GM12878 (cell line): ENCODE results near the gene DUSP22. TPM values are rescaled to one million over a fixed set of nuclear protein-coding genes. Genes with fewer than 3 reads are reported as not detected.

Source experiments
- ATAC-seq: fragments of 200-7000 bp; cut with Tn5 transposase; 3 replicates; pipeline ENCODE4 v1.9.1; 2020; ENCODE audit warnings: mild to moderate bottlenecking, moderate library complexity
- BruUV-seq: library from RNA; stranded (reverse); fragments of 400-500 nt; replicated peaks from 2 replicates; lab custom pipeline; 2021; lab: Mats Ljungman, UMichigan
- CTCF ChIA-PET: fragments of 300-600 bp; sonication (Branson Sonifier 250); formaldehyde crosslinking; extraction: SDS; loops from one replicate; lab custom pipeline; 2021; ENCODE audit warnings: inconsistent platforms; lab: Yijun Ruan, JAX
- POLR2A ChIA-PET: fragments of 350-600 bp; formaldehyde crosslinking; extraction: SDS; loops from one replicate; lab custom pipeline; 2021; ENCODE audit warnings: inconsistent platforms; lab: Charles Lee
- RAD21 ChIA-PET: fragments of 300-600 bp; sonication (Branson Sonifier 250); formaldehyde crosslinking; loops from one replicate; lab custom pipeline; 2023; ENCODE audit warnings: antibody characterized with exemption; ENCODE audit not compliant: unreplicated experiment; lab: Charles Lee
- SMC1A ChIA-PET: fragments of 300-600 bp; sonication (Branson Sonifier 250); formaldehyde crosslinking; loops from one replicate; lab custom pipeline; 2023; ENCODE audit not compliant: unreplicated experiment, uncharacterized antibody; lab: Charles Lee
- DNase-seq: peaks from one replicate; pipeline ENCODE4 v3.0.0-alpha.2; 2011; ENCODE audit warnings: low read depth, low spot score
- FAIRE-seq: peaks from 3 replicates; lab custom pipeline; 2011; peaks lifted over from hg19 to GRCh38; lab: Jason Lieb, UNC
- H2AFZ ChIP-seq: 2 replicates; pipeline ENCODE4 v1.6.0; 2011; ENCODE audit warnings: low read depth, low read length, control low read depth; ENCODE audit not compliant: control insufficient read depth
- H3K27ac ChIP-seq: 2 replicates; pipeline ENCODE4 v1.5.1; 2011; ENCODE audit warnings: control low read depth; ENCODE audit not compliant: control insufficient read depth, insufficient read depth
- H3K27me3 ChIP-seq, 2 experiments: replicated peaks in 1 of 2; 2 replicates each; pipeline versions ENCODE4 v1.6.0 to v1.6.1; 2011; ENCODE audit warnings: low read length in 1 of 2; ENCODE audit not compliant: control insufficient read depth in 2 of 2, insufficient read depth in 2 of 2
- H3K36me3 ChIP-seq, 2 experiments: 2 replicates each; pipeline ENCODE4 v1.5.1; 2011; ENCODE audit warnings: low read length in 1 of 2; ENCODE audit not compliant: control insufficient read depth in 2 of 2, insufficient read depth in 2 of 2
- H3K4me1 ChIP-seq: 2 replicates; pipeline ENCODE4 v1.6.1; 2011; ENCODE audit warnings: mild to moderate bottlenecking, low read length, moderate library complexity, mixed read lengths; ENCODE audit not compliant: control insufficient read depth, insufficient read depth
- H3K4me2 ChIP-seq: 2 replicates; pipeline ENCODE4 v1.6.0; 2011; ENCODE audit warnings: control low read depth; ENCODE audit not compliant: control insufficient read depth, insufficient read depth
- H3K4me3 ChIP-seq: fragments of 200-600 bp; sonication (generic); 2 replicates; pipeline ENCODE4 v1.5.1; 2016
- H3K79me2 ChIP-seq: 2 replicates; pipeline ENCODE4 v1.6.0; 2011; ENCODE audit warnings: low read length; ENCODE audit not compliant: control insufficient read depth, insufficient read depth
- H3K9ac ChIP-seq: 2 replicates; pipeline ENCODE4 v1.8.0; 2011; ENCODE audit warnings: low read length, control low read depth, mixed read lengths; ENCODE audit not compliant: control insufficient read depth, insufficient read depth
- H3K9me3 ChIP-seq: replicated peaks from 3 replicates; pipeline ENCODE4 v1.5.1; 2011; ENCODE audit warnings: mild to moderate bottlenecking, low read length; ENCODE audit not compliant: control insufficient read depth, insufficient read depth
- H4K20me1 ChIP-seq: 2 replicates; pipeline ENCODE4 v1.6.0; 2011; ENCODE audit not compliant: control insufficient read depth, insufficient read depth
- CBFB ChIP-seq: IDR thresholded peaks from 2 replicates; pipeline ENCODE4 v1.6.1; 2016; ENCODE audit warnings: antibody characterized with exemption, low read depth
- CBX3 ChIP-seq: fragments of 200-600 bp; sonication (generic); IDR thresholded peaks from 2 replicates; pipeline ENCODE4 v1.6.1; 2016; ENCODE audit warnings: low read depth, borderline replicate concordance
- CHD2 ChIP-seq: IDR thresholded peaks from 2 replicates; pipeline ENCODE4 v1.6.1; 2011; ENCODE audit warnings: low read depth, low read length, improper control_type of control experiment, borderline replicate concordance
- IRF5 ChIP-seq: fragments of 450-650 bp; IDR thresholded peaks from 2 replicates; pipeline ENCODE4 v1.6.1; 2017; ENCODE audit warnings: borderline replicate concordance
- NBN ChIP-seq: fragments of 450-650 bp; IDR thresholded peaks from 2 replicates; pipeline ENCODE4 v1.6.1; 2016
- NR2C1 ChIP-seq: fragments of 450-650 bp; IDR thresholded peaks from 2 replicates; pipeline ENCODE4 v1.6.1; 2017; ENCODE audit warnings: antibody characterized with exemption, mild to moderate bottlenecking, moderate library complexity
- PAX5 ChIP-seq: IDR thresholded peaks from 2 replicates; pipeline ENCODE4 v1.6.1; 2011; ENCODE audit warnings: low read depth, low read length, borderline replicate concordance
- PKNOX1 ChIP-seq: fragments of 450-650 bp; IDR thresholded peaks from 2 replicates; pipeline ENCODE4 v1.6.1; 2016; ENCODE audit warnings: mild to moderate bottlenecking
- RBBP5 ChIP-seq: fragments of 200-600 bp; sonication (generic); conservative IDR thresholded peaks from 2 replicates; pipeline ENCODE4 v1.6.1; 2016
- RELB ChIP-seq: fragments of 450-650 bp; IDR thresholded peaks from 2 replicates; pipeline ENCODE4 v1.6.1; 2017; ENCODE audit warnings: low read depth, mild to moderate bottlenecking, moderate library complexity
- ZBTB4 ChIP-seq: fragments of 450-650 bp; formaldehyde crosslinking; IDR thresholded peaks from 2 replicates; pipeline ENCODE4 v1.4.0; 2022; ENCODE audit warnings: mild to moderate bottlenecking, moderate library complexity
- ZNF207 ChIP-seq: fragments of 450-650 bp; IDR thresholded peaks from 2 replicates; pipeline ENCODE4 v1.6.1; 2014; ENCODE audit warnings: antibody characterized with exemption, mild to moderate bottlenecking, borderline replicate concordance
- WGBS: methylation state at CpG from one replicate; pipeline ENCODE4 v1.1.6; 2016; ENCODE audit warnings: low lambda C conversion rate; ENCODE audit not compliant: insufficient replicate concordance, insufficient coverage; ENCODE audit errors: missing lambda C conversion rate; 5-methylcytosine and 5-hydroxymethylcytosine counted together
- in situ Hi-C: fragments of 300-500 bp; cut with MboI; formaldehyde crosslinking; loops from 9 replicates; pipeline ENCODE4 v1.14.3; 2018; ENCODE audit warnings: mixed read lengths
- intact Hi-C: fragments of 100-400 bp; cut with micrococcal nuclease; formaldehyde crosslinking; loops from one replicate; pipeline ENCODE4 v1.14.2; 2022; ENCODE audit not compliant: unreplicated experiment
- polyA plus RNA-seq, 11 experiments: library from polyadenylated mRNA; depleted of rRNA in 4 of 11; unstranded in 6 of 11; stranded (reverse) in 5 of 11; fragments of >200 nt; fragmentation: Nextera tagmentation in 4 of 11; fragmentation: Illumina TruSeq in 1 of 11; extraction: Ambion mirVana in 4 of 11; extraction: Trizol in 1 of 11; gene quantifications; 1 replicate in 1 of 11; 2 replicates in 10 of 11; pipeline versions ENCODE4 v1.2.1 to v1.2.3, GENCODE V29; 2011 to 2016; ENCODE audit warnings: inconsistent platforms in 2 of 11, missing spikeins in 2 of 11, low read depth in 1 of 11
- total RNA-seq, 4 experiments: library from RNA; depleted of rRNA in 3 of 4; stranded (reverse); fragments of >200 nt in 3 of 4; fragmentation: Illumina TruSeq in 1 of 4; extraction: Trizol in 1 of 4; gene quantifications; 2 replicates each; pipeline versions ENCODE4 v1.2.1 to v1.2.3, GENCODE V29; 2013 to 2021

Gene DUSP22
- total and polyA plus RNA-seq, 10 of the 15 experiments (the other 5 are each of a cell fraction or from before 2014, with no cell fraction given) = 78.9 to 156 (median 107) TPM

GRCh38 chr6:311679-312220, 19.5 kb downstream of the DUSP22 start (continued):
- TF ChIP-seq PAX5 (no peak), ZBTB4 (CRISPR knock-in tag) (no peak), RBBP5 (no peak)

GRCh38 chr6:313087-313486, 20.8 kb downstream of the DUSP22 start:
- H3K79me2 ChIP-seq = peaks cover 79% of the 10 kb centered on the region
- H3K27ac ChIP-seq = peak overlapping the region; percentile 65
- CTCF ChIA-PET = interaction anchor here (0.7 to 8.6 kb wide), 16 partner anchors 10 to 123 kb away, joined by 3 to 77 read pairs (median 4); partner anchors contain the start of gene DUSP22
- H3K36me3 ChIP-seq = peaks cover 9 to 20% of the 10 kb centered on the region in 2 experiments
- SMC1A ChIA-PET = interaction anchor here (0.7 to 14.6 kb wide), 32 partner anchors 6 to 1015 kb away, joined by 3 to 707 read pairs (median 6); partner anchors contain the start of gene DUSP22
- peaks cover 93% of the 10 kb centered on the region for H3K4me1 ChIP-seq
- ATAC-seq = peak; percentile 1; the same call in 1 of the 3 replicates
- H3K27me3 ChIP-seq = no peaks in the 10 kb centered on the region
- RAD21 ChIA-PET = interaction anchor here (0.7 to 13.0 kb wide), 28 partner anchors 5 to 644 kb away, joined by 3 to 256 read pairs (median 6); partner anchors contain the start of genes DUSP22 and IRF4
- no peak overlapping the region; the same call in 1 of the 2 replicates for H2AFZ ChIP-seq
- in situ Hi-C loops (no loop called here), intact Hi-C loops (no loop called here)
- peak overlapping the region; percentile 24 for H3K9ac ChIP-seq
- H3K4me2 ChIP-seq = peak overlapping the region; percentile 38; the same call in 1 of the 2 replicates
- no peak for FAIRE-seq
- DNase-seq = no peak
- 77% methylated on average over 2 of the region's 2 CpGs for WGBS
- POLR2A ChIA-PET = interaction anchor here (0.6 to 13.8 kb wide), 19 partner anchors 5 to 125 kb away, joined by 3 to 227 read pairs (median 5); partner anchors contain the start of genes DUSP22 and IRF4
- H3K9me3 ChIP-seq = no peaks in the 10 kb centered on the region
- no TSS peak for BruUV-seq
- H3K4me3 ChIP-seq = no peak overlapping the region
- no peaks in the 10 kb centered on the region for H4K20me1 ChIP-seq
- TF ChIP-seq CHD2 (peak; percentile 31; the same call in 1 of the 2 replicates), CBX3 (no peak), NR2C1 (no peak), PKNOX1 (peak; percentile 59), IRF5 (no peak), CBFB (no peak), ZNF207 (no peak), RELB (no peak), NBN (peak; percentile 43; the same call in 1 of the 2 replicates)
